Mucosa of descending colon (tissue), 3 donors: ENCODE measurements around the gene BANP. TPM values are rescaled to one million over a fixed set of nuclear protein-coding genes. Genes with fewer than 3 reads are reported as not detected.

Experiments
- ATAC-seq: fragments of 200-7000 bp; cut with Tn5 transposase; one replicate; pipeline ENCODE4 v1.9.1; 2020; ENCODE audit warnings: mild to moderate bottlenecking, moderate library complexity
- DNase-seq, 3 donors: peaks; one replicate each; pipeline ENCODE4 v3.0.0-alpha.2; 2020
- H3K36me3 ChIP-seq: fragments of 200-600 bp; one replicate; pipeline ENCODE4 v1.8.0; 2021; ENCODE audit warnings: low read depth, mild to moderate bottlenecking
- H3K4me1 ChIP-seq: fragments of 200-600 bp; one replicate; pipeline ENCODE4 v1.8.0; 2021; ENCODE audit warnings: low read depth, mild to moderate bottlenecking
- H3K4me3 ChIP-seq: fragments of 200-600 bp; one replicate; pipeline ENCODE4 v1.8.0; 2021; ENCODE audit warnings: mild to moderate bottlenecking
- H3K9me3 ChIP-seq: fragments of 200-600 bp; one replicate; pipeline ENCODE4 v1.8.0; 2021; ENCODE audit warnings: mild to moderate bottlenecking
- CTCF ChIP-seq: fragments of 200-600 bp; IDR thresholded peaks from one replicate; pipeline ENCODE4 v1.8.0; 2022; ENCODE audit warnings: antibody characterized with exemption, mild to moderate bottlenecking
- intact Hi-C, 2 donors: fragments of 100-400 bp; cut with DNase I in 1 of 2; cut with micrococcal nuclease in 1 of 2; formaldehyde crosslinking; loops; one replicate each; pipeline versions ENCODE4 v1.11.0 to v1.11.1; 2022; cut with DNase I, micrococcal nuclease
- total RNA-seq, 3 donors: library from RNA; stranded (reverse); fragmentation: NEBNext Ultra II Directional in 2 of 3; extraction: Animal tissue kit (Norgen Biotek cat#: 25700) in 2 of 3; gene quantifications; one replicate each; pipeline versions ENCODE4 v1.2.1 to v1.2.4, GENCODE V29; 2021 to 2023
- donor health status: DM: no; HTN: no; CAD: no; lungs with moderate emphysema.
- donor health status: DM: no; HTN: no; CAD: no.
- donor health status: DM: no; HTN: yes; CAD: no.

Gene BANP
- total RNA-seq, 3 donors from 2014 or later = 24.4 to 36.0 (median 26.1) TPM

- Histone ChIP-seq H3K4me3 (no peak overlapping the region), H3K36me3 (peaks cover 6% of the 10 kb centered on the region), H3K9me3 (no peaks in the 10 kb centered on the region), H3K4me1 (no peaks in the 10 kb centered on the region)
- intact Hi-C loops = no loop called here
- DNase-seq = no peak
- ATAC-seq = no peak
- TF ChIP-seq CTCF = no peak
Observed at GRCh38 chr16:88058136-88058535, 106.9 kb downstream of the BANP start.

GRCh38 chr16:88058817-88059216, 107.6 kb downstream of the BANP start:
- ATAC-seq (no peak), DNase-seq (peak in 1 of 3 donors; percentile 33)
- no peak overlapping the region for H3K4me3 ChIP-seq
- peaks cover 6% of the 10 kb centered on the region for H3K36me3 ChIP-seq
- no peaks in the 10 kb centered on the region for H3K4me1 ChIP-seq
- TF ChIP-seq CTCF = no peak
- no peaks in the 10 kb centered on the region for H3K9me3 ChIP-seq
- intact Hi-C loops = no loop called here

- DNase-seq (peak in 1 of 3 donors; percentile 33), ATAC-seq (no peak)
- TF ChIP-seq CTCF = no peak
- no peaks in the 10 kb centered on the region for H3K9me3 ChIP-seq
- H3K36me3 ChIP-seq = peaks cover 6% of the 10 kb centered on the region
- H3K4me1 ChIP-seq = no peaks in the 10 kb centered on the region
- no peak overlapping the region for H3K4me3 ChIP-seq
- intact Hi-C loops = no loop called here
Observed at GRCh38 chr16:88059701-88060386, 108.6 kb downstream of the BANP start.

GRCh38 chr16:88060524-88061219, 109.4 kb downstream of the BANP start:
- Histone ChIP-seq H3K4me1 (no peaks in the 10 kb centered on the region), H3K36me3 (peaks cover 6% of the 10 kb centered on the region), H3K9me3 (no peaks in the 10 kb centered on the region), H3K4me3 (no peak overlapping the region)
- ATAC-seq (no peak), DNase-seq (peak in 1 of 3 donors; percentile 41)
- TF ChIP-seq CTCF = no peak
- intact Hi-C loops = no loop called here

- Histone ChIP-seq H3K9me3 (no peaks in the 10 kb centered on the region), H3K4me1 (no peaks in the 10 kb centered on the region), H3K4me3 (no peak overlapping the region), H3K36me3 (peaks cover 6% of the 10 kb centered on the region)
- TF ChIP-seq CTCF = no peak
- intact Hi-C loops = no loop called here
- no peak for DNase-seq
- no peak for ATAC-seq
Observed at GRCh38 chr16:88061346-88062110, 110.3 kb downstream of the BANP start.
